NCI-H1092 treated with DMSO at 0.1 percent for 48 hours (cell line): ENCODE data around the gene MORF4L2.

Experiments used
- DNase-seq: peaks from one replicate; lab custom pipeline; 2025; lab: John Stamatoyannopoulos, UW

The MORF4L2 gene

DNA sequence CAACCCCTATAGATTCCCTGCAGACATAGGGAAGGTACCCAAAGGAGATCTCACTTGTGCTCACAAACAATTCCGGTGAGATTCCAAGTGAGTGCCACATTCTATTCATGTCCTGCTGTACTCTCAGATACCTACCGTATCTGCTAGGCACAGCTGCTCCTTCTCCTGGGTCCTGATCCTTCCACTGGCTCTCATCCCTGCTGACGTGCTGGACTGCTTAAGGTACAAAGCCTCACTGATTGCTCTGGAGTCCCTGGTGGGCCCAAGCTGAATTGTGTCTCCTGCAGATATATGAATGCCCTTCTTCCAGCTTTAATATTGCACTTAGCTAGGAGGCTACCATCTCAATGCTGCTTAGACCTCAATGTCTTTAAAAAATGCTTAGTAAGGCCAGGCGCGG is 55.4 kb downstream of the MORF4L2 start:
- DNase-seq = no peak

DNA sequence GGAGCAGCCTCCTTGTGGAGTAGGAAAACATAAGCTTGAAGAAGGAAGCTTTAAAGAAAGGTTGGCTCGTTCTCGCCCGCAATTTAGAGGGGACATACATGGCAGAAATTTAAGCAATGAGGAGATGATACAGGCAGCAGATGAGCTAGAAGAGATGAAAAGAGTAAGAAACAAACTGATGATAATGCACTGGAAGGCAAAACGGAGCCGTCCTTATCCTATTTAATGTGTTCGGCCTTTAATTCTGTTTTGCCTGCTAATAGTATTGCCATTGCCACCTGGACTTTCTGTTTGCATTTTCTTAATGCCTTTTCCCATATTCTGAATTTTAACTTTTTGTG is 56.4 kb downstream of the MORF4L2 start:
- DNase-seq = no peak

DNA sequence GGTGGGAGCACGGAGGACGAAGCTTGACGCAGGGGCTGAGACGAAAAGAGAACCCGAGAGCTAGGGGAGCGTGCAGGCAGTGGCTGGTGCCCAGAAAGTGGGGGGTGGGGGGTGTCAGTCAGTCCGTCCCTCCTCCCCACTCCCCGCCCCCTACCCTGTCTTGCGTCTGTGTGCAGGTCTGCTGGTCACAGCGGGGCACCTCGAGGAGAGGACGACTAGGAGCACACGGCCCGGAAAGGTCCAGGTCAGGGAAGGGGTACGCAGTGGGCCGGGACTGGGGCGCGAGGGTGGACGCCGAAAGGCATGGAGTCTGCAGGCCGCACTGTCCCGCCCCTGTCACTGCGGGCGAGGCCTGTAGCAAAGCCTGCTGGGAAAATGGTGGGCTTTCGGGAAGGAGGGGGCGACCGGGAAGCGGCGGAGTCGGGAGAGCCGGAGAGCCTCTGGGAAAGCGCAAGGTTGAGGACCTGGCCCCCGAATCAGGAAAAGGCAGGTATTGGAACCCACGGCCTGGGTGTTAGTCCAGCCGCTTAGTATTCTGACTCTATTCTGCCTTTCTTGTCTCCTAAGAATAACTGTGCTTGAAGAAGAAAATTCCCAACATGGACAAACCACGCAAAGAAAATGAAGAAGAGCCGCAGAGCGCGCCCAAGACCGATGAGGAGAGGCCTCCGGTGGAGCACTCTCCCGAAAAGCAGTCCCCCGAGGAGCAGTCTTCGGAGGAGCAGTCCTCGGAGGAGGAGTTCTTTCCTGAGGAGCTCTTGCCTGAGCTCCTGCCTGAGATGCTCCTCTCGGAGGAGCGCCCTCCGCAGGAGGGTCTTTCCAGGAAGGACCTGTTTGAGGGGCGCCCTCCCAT is 57.0 kb downstream of the MORF4L2 start:
- DNase-seq = peak; percentile 82

DNA sequence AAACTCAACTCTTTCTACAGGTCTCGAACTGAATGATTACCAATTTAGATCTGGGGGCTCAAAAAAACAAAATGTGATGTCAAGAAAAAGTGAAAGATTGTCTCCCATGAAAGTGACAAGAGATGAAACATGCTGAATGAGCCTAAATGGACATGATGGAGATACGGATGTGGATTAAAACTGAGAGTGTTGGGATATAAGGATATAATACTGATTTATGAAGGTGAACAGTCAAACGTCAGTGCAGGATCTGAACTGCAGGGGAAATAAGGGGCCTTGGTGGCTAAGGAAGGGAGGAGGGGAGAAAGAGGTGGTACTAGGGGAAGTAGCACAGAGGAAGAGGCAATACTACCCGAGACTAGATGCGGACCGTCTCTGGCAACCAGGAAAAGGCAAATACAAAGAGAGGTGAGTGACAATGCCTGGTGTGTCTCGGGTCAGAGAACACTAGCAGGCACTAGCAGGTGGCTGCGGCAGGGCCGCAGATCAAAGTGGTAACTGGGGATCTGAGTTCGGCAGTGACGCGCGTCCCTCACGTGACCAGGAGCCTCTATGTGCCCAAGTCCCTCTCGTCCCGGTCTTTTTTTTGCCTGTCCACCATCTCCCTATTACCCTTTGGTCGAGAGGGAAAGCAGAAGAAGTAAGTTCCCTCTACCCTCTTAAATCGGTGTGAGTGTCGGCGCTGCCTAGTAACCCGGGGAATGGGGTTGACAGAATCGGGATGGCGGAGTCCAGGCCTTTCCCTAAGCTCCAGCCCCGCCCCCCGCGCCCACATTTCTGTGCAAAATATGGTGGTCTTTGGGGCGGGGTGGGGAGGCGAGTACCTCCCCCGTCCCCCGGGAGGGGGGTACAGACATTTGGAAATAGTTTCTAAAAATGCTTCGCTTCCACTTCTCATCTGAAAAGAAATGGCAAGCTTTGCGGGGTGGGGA is 57.8 kb downstream of the MORF4L2 start, which contains the start of gene TCEAL1:
Gene TCEAL1, plus strand, starts transcription at position 590 of the 932 bp plus-strand sequence. CDS start 942 bp downstream, outside the sequence.
- peak; percentile 77 for DNase-seq

DNA sequence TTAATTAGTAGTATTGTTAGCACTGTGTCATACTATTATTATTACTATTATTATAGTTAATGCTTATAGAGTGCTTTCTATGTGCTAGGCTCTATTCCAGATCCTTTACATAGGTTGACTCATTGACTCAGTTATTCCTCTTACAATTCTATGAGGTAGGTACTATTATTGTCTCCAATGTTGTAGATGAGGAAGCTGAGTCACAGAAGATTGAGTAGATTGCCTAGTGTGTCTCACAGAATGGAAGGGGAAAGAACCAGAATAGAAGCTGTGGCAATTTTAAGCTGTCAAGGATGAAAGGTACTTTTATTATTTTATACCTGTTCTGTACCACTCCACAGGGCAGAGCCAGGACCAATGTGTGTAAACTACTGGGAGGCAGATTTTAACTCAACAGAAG is 59.6 kb downstream of the MORF4L2 start:
- DNase-seq = no peak
